Ascending aorta (tissue), 2 donors: Measurements from ENCODE around the gene APBA2. TPM values are rescaled to one million over a fixed set of nuclear protein-coding genes. Genes with fewer than 3 reads are reported as not detected.

Experiments
- DNase-seq, 2 donors: peaks; one replicate each; pipeline ENCODE4 v3.0.0-alpha.2; 2019; ENCODE audit warnings: low spot score in 2 of 2
- H3K27ac ChIP-seq, 2 donors: fragments of 200-600 bp; sonication (generic); one replicate each; pipeline ENCODE4 v1.5.1; 2016 to 2017; ENCODE audit warnings: mild to moderate bottlenecking in 1 of 2
- H3K27me3 ChIP-seq: fragments of 200-600 bp; sonication (generic); one replicate; pipeline ENCODE4 v1.5.1; 2017
- H3K36me3 ChIP-seq, 2 donors: fragments of 200-600 bp; sonication (generic); one replicate each; pipeline ENCODE4 v1.5.1; 2016
- H3K4me1 ChIP-seq, 2 donors: fragments of 200-600 bp; sonication (generic); one replicate each; pipeline ENCODE4 v1.5.1; 2016 to 2017; ENCODE audit warnings: mild to moderate bottlenecking in 1 of 2
- H3K4me3 ChIP-seq, 2 donors: fragments of 200-600 bp; sonication (generic); one replicate each; pipeline ENCODE4 v1.5.1; 2016 to 2017; ENCODE audit warnings: mild to moderate bottlenecking in 1 of 2
- H3K9me3 ChIP-seq, 2 donors: fragments of 200-600 bp; sonication (generic); one replicate each; pipeline ENCODE4 v1.5.1; 2016
- CTCF ChIP-seq, 3 experiments: fragments of 200-600 bp in 2 of 3; fragments of 450-650 bp in 1 of 3; sonication (generic) in 2 of 3; IDR thresholded peaks; one replicate each; pipeline ENCODE4 v1.5.1; 2016 to 2019; ENCODE audit warnings: antibody characterized with exemption in 3 of 3, mild to moderate bottlenecking in 1 of 3, moderate library complexity in 1 of 3
- intact Hi-C: fragments of 100-400 bp; cut with DNase I; formaldehyde crosslinking; loops from one replicate; pipeline ENCODE4 v1.15.1; 2023
- total RNA-seq: library from RNA; depleted of rRNA; stranded (reverse); fragments of >200 nt; gene quantifications from one replicate; pipeline ENCODE4 v1.1.0, GENCODE V29; 2016

The APBA2 gene
- total RNA-seq, 1 donor from 2014 or later: 2.4 TPM

DNA sequence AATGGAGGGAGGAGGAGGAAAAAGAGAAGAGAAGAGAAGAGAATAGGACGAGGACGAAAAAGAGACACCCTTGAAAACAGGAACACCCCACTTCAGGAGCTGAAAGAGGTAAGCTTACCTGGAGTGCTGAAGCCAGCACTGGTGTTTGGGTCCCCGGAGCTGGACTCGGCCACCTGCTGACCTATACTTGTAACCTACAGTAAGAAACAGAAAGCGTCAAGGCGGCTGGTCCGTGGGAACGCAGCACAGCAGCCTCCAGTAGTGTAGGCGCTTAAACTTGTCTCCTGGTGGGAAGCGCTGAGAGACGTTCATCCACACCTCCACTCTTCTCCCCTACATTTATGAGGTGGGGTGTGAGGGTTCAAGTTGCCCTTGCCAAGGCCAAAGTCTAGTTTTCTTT lies 242.9 kb downstream of the APBA2 start:
- no peak for TF ChIP-seq CTCF (IDR thresholded peaks at IDR 0.05)
- intact Hi-C loops: no loop called here
- H3K36me3 ChIP-seq: no peaks in the 10 kb centered on the region
- no peaks in the 10 kb centered on the region for H3K4me1 ChIP-seq
- no peak overlapping the region for H3K4me3 ChIP-seq
- no peak for DNase-seq
- no peak overlapping the region for H3K27ac ChIP-seq
- no peaks in the 10 kb centered on the region for H3K9me3 ChIP-seq
- H3K27me3 ChIP-seq: no peaks in the 10 kb centered on the region

DNA sequence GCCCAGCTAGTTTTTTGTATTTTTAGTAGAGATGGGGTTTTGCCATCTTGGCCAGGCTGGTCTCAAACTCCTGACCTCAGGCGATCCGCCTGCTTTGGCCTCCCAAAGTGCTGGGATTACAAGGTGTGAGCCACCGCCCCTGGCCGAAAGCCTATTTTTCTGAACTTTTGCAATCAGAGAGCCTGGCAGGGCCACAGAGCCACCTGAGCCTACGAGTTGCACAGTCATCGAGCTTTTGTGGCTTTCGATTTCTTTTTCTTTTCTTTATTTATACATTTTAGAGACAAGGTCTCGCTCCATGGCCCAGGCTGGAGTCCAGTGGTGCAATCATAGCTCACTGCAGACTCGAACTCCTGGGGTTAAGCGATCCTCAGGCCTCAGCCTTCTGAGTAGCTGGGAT lies 243.4 kb downstream of the APBA2 start:
- Histone ChIP-seq H3K36me3 (no peaks in the 10 kb centered on the region), H3K4me3 (no peak overlapping the region), H3K27ac (no peak overlapping the region), H3K27me3 (no peaks in the 10 kb centered on the region), H3K9me3 (no peaks in the 10 kb centered on the region), H3K4me1 (no peaks in the 10 kb centered on the region)
- TF ChIP-seq CTCF (IDR thresholded peaks at IDR 0.05): no peak
- DNase-seq: no peak
- intact Hi-C loops: no loop called here

GRCh38 chr15:29129926-29130325 lies 244.2 kb downstream of the APBA2 start:
- no peaks in the 10 kb centered on the region for H3K36me3 ChIP-seq
- no peak for TF ChIP-seq CTCF (IDR thresholded peaks at IDR 0.05)
- intact Hi-C loops: no loop called here
- H3K4me3 ChIP-seq: no peak overlapping the region
- DNase-seq: no peak
- H3K9me3 ChIP-seq: no peaks in the 10 kb centered on the region
- H3K4me1 ChIP-seq: no peaks in the 10 kb centered on the region
- H3K27ac ChIP-seq: no peak overlapping the region
- no peaks in the 10 kb centered on the region for H3K27me3 ChIP-seq

GRCh38 chr15:29130476-29130875 lies 244.7 kb downstream of the APBA2 start:
- H3K4me3 ChIP-seq: no peak overlapping the region
- no peaks in the 10 kb centered on the region for H3K9me3 ChIP-seq
- DNase-seq: no peak
- intact Hi-C loops: no loop called here
- H3K27ac ChIP-seq: no peak overlapping the region
- no peaks in the 10 kb centered on the region for H3K36me3 ChIP-seq
- no peak for TF ChIP-seq CTCF (IDR thresholded peaks at IDR 0.05)
- no peaks in the 10 kb centered on the region for H3K4me1 ChIP-seq
- H3K27me3 ChIP-seq: no peaks in the 10 kb centered on the region

DNA sequence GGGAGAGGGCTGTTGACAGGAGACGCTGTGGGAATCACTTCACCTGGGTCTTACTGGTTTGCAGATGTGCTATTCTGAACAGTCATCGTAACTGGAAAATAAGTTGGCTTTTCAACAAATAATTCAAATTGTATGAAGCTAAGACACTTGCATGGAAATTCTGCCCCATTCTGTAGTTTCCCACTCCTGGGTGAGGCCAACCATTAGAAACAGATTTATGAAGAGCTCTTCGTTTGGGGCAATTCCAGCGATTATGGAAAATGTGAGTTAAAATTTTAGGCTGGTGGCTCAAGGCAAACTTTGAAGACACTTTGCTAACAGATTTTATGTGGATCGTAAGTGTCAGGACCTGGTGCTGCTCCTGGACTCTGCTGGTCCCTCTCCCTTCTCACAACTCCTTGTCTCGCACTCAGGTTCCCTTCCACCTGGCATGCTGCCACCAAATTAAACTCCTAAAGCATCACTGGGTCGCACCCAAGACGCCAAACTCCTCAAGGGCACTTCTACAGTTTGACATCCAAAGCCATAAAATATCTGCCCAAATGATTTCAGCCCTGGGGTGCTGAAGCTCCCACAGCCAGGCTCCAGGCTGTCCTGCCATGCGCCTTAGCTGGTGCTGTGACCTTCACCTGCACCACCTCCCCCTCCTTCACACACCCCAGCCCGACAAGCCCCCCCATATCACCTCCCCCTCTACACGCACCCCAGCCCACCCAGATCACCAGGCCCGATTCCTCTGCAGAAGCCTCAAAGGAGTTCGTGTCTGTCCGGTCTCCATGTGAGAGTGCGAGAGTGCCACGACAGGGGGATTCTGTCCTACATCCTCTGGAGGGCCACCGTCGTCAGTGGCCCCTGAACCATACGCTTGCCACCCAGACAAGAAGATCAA lies 245.4 kb downstream of the APBA2 start:
- Histone ChIP-seq H3K4me1 (no peaks in the 10 kb centered on the region), H3K27me3 (no peaks in the 10 kb centered on the region), H3K36me3 (no peaks in the 10 kb centered on the region), H3K9me3 (no peaks in the 10 kb centered on the region), H3K27ac (no peak overlapping the region), H3K4me3 (no peak overlapping the region)
- TF ChIP-seq CTCF (IDR thresholded peaks at IDR 0.05): no peak
- intact Hi-C loops: no loop called here
- no peak for DNase-seq
